ENCODE results near the gene RUNX2. TPM values are rescaled to one million over a fixed set of nuclear protein-coding genes. Genes with fewer than 3 reads are reported as not detected.
A peak's percentile ranks its signal among the peaks of the same experiment; 100 is the strongest.

Gene RUNX2
- total RNA-seq, 4 donors from 2014 or later = 1.00 to 8.1 (median 3.6) TPM

GRCh38 chr6:45553730-45554344 lies 225.7 kb downstream of the RUNX2 start:
- peaks cover 0 to 21% (median 16%) of the 10 kb centered on the region in 4 donors for H3K4me1 ChIP-seq
- 82 to 92% methylated on average over 3 to 4 of the region's 4 CpGs for WGBS, 2 donors (ENCODE audit: low coverage in 1 of 2)
- no peak overlapping the region for H3K4me3 ChIP-seq
- no peak overlapping the region for H3K27ac ChIP-seq
- no peaks in the 10 kb centered on the region for H3K27me3 ChIP-seq
- no peak for DNase-seq
- TF ChIP-seq EP300 (IDR thresholded peaks at IDR 0.05; ENCODE audit: low read depth) (no peak), CTCF (IDR thresholded peaks at IDR 0.05) (no peak), POLR2A (IDR thresholded peaks at IDR 0.05) (no peak), POLR2AphosphoS5 (IDR thresholded peaks at IDR 0.05) (no peak)
- no peaks in the 10 kb centered on the region for H3K9me3 ChIP-seq
- in situ Hi-C loops (cut with MboI; ENCODE audit: low pct_ligation_motif_present in 1 of 4, low pct_unique_long_range_greater_than_20kb in 1 of 4, low sequenced_read_pairs in 3 of 4) (no loop called here), intact Hi-C loops (cut with DNase I; ENCODE audit: low total_unique reads) (no loop called here)
- no peaks in the 10 kb centered on the region for H3K36me3 ChIP-seq

- peaks cover 0 to 21% (median 16%) of the 10 kb centered on the region in 4 donors for H3K4me1 ChIP-seq
- DNase-seq = no peak
- in situ Hi-C loops (cut with MboI; ENCODE audit: low pct_ligation_motif_present in 1 of 4, low pct_unique_long_range_greater_than_20kb in 1 of 4, low sequenced_read_pairs in 3 of 4) (no loop called here), intact Hi-C loops (cut with DNase I; ENCODE audit: low total_unique reads) (no loop called here)
- no peaks in the 10 kb centered on the region for H3K27me3 ChIP-seq
- H3K27ac ChIP-seq = peak overlapping the region in 3 of 4 donors; percentile 17 to 72 (median 31)
- TF ChIP-seq POLR2AphosphoS5 (IDR thresholded peaks at IDR 0.05) = no peak
- TF ChIP-seq CTCF (IDR thresholded peaks at IDR 0.05) = no peak
- TF ChIP-seq EP300 (IDR thresholded peaks at IDR 0.05; ENCODE audit: low read depth) = no peak
- no peak for TF ChIP-seq POLR2A (IDR thresholded peaks at IDR 0.05)
- H3K36me3 ChIP-seq = no peaks in the 10 kb centered on the region
- 28 to 40% methylated on average over 1 of the region's 1 CpG for WGBS, 2 donors (ENCODE audit: low coverage in 1 of 2)
- H3K4me3 ChIP-seq = no peak overlapping the region
- no peaks in the 10 kb centered on the region for H3K9me3 ChIP-seq
Measured at GRCh38 chr6:45554591-45554990, 226.5 kb downstream of the RUNX2 start.

- TF ChIP-seq POLR2A (IDR thresholded peaks at IDR 0.05) = no peak
- peak; percentile 14 to 55 (median 51) for TF ChIP-seq POLR2AphosphoS5 (IDR thresholded peaks at IDR 0.05)
- no peak for TF ChIP-seq CTCF (IDR thresholded peaks at IDR 0.05)
- peak overlapping the region in 1 of 4 donors; percentile 9 for H3K4me3 ChIP-seq
- no peak for DNase-seq
- H3K27me3 ChIP-seq = no peaks in the 10 kb centered on the region
- H3K4me1 ChIP-seq = peaks cover 0 to 21% (median 16%) of the 10 kb centered on the region in 4 donors
- H3K27ac ChIP-seq = peak overlapping the region; percentile 68 to 72 (median 70)
- intact Hi-C loops (cut with DNase I; ENCODE audit: low total_unique reads) = no loop called here
- in situ Hi-C loops (cut with MboI; ENCODE audit: low pct_ligation_motif_present in 1 of 4, low pct_unique_long_range_greater_than_20kb in 1 of 4, low sequenced_read_pairs in 3 of 4) = no loop called here
- no peaks in the 10 kb centered on the region for H3K36me3 ChIP-seq
- no peaks in the 10 kb centered on the region for H3K9me3 ChIP-seq
- WGBS, 2 donors (ENCODE audit: low coverage in 1 of 2) = 23 to 32% methylated on average over 12 to 14 of the region's 14 CpGs
Measured at GRCh38 chr6:45555981-45556771, 228.0 kb downstream of the RUNX2 start.

GRCh38 chr6:45556828-45557227 lies 228.7 kb downstream of the RUNX2 start:
- H3K9me3 ChIP-seq = no peaks in the 10 kb centered on the region
- no peak overlapping the region for H3K4me3 ChIP-seq
- in situ Hi-C loops (cut with MboI; ENCODE audit: low pct_ligation_motif_present in 1 of 4, low pct_unique_long_range_greater_than_20kb in 1 of 4, low sequenced_read_pairs in 3 of 4) = no loop called here
- H3K27me3 ChIP-seq = no peaks in the 10 kb centered on the region
- H3K4me1 ChIP-seq = peaks cover 0 to 21% (median 16%) of the 10 kb centered on the region in 4 donors
- intact Hi-C loops (cut with DNase I; ENCODE audit: low total_unique reads) = no loop called here
- DNase-seq = no peak
- peak overlapping the region; percentile 68 to 72 (median 70) for H3K27ac ChIP-seq
- no peaks in the 10 kb centered on the region for H3K36me3 ChIP-seq
- 84% methylated on average over 3 to 5 of the region's 5 CpGs for WGBS, 2 donors (ENCODE audit: low coverage in 1 of 2)
- TF ChIP-seq EP300 (IDR thresholded peaks at IDR 0.05; ENCODE audit: low read depth) (no peak), POLR2A (IDR thresholded peaks at IDR 0.05) (no peak), CTCF (IDR thresholded peaks at IDR 0.05) (no peak), POLR2AphosphoS5 (IDR thresholded peaks at IDR 0.05) (no peak)
